Measurements from ENCODE around the gene MVP.

Gene MVP

DNA sequence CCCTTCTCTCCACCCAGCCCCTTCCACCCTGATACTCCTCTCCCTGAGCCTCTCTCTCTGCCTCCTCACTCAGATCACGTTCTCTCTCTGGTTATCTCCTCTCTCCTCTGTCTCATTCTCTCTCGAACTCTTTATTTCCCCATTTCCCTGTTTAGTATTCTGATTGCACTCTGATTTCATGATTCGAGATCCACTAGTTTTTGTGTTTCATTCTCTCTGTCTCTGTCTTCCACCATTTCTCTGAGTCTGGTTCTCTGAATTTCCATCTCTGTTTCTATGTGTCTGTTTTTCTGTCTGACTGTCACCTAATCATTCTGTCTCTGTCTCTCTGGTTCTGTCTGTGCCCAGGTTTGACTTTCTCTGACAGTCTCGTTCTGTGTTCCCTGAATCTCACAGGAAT lies 77.1 kb downstream of the MVP start:
- H3K4me3 Mint-ChIP-seq, result no peak overlapping the region

More for the DNA sequence above, 77.1 kb downstream of the MVP start:
- Mint-ChIP-seq H3K36me3 (peaks cover 3% of the 10 kb centered on the region), H3K9me3 (no peaks in the 10 kb centered on the region), H3K27ac (no peak overlapping the region), H3K27me3 (peaks cover 28% of the 10 kb centered on the region), H3K4me1 (peaks cover 11% of the 10 kb centered on the region)
- ATAC-seq (ENCODE audit: low read depth) (no peak), DNase-seq (ENCODE audit: low spot score in 2 of 2) (no peak)

Measured in memory B cell (primary cell).